WI38 (cell line): Measurements from ENCODE around the gene GRID1.

Experiments
- H3K4me3 ChIP-seq: 2 replicates; pipeline ENCODE4 v1.5.1; 2011; ENCODE audit warnings: low read depth, mild to moderate bottlenecking, control low read depth, low read length
- TF ChIP-seq, protein P1 (sequence below): IDR thresholded peaks from 2 replicates; pipeline ENCODE4 v1.5.1; 2012; ENCODE audit warnings: low read depth, mild to moderate bottlenecking, control low read depth, low read length

Gene GRID1

DNA sequence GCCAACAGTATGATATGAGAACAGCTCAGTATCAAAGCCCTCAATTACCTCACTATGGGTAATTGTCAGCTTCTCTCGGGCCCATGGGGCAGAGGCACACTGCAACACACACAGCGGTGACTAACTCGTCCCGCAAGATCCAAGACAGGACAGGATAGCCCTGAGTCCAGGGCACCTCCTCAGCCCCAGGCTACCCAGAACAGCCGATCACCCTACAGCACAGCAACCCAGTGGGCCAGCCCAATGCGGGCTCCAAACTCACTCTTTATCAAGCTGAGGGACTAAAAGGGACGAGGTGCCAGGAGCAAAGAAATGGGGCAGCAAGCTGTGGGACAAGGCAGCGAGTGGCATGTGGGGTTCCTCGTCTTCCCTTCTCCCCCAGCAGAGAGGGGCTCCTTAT, 765.1 kb downstream of the GRID1 start:
- no peak overlapping the region for H3K4me3 ChIP-seq
- TF ChIP-seq, protein P1, sequence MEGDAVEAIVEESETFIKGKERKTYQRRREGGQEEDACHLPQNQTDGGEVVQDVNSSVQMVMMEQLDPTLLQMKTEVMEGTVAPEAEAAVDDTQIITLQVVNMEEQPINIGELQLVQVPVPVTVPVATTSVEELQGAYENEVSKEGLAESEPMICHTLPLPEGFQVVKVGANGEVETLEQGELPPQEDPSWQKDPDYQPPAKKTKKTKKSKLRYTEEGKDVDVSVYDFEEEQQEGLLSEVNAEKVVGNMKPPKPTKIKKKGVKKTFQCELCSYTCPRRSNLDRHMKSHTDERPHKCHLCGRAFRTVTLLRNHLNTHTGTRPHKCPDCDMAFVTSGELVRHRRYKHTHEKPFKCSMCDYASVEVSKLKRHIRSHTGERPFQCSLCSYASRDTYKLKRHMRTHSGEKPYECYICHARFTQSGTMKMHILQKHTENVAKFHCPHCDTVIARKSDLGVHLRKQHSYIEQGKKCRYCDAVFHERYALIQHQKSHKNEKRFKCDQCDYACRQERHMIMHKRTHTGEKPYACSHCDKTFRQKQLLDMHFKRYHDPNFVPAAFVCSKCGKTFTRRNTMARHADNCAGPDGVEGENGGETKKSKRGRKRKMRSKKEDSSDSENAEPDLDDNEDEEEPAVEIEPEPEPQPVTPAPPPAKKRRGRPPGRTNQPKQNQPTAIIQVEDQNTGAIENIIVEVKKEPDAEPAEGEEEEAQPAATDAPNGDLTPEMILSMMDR = no peak

DNA sequence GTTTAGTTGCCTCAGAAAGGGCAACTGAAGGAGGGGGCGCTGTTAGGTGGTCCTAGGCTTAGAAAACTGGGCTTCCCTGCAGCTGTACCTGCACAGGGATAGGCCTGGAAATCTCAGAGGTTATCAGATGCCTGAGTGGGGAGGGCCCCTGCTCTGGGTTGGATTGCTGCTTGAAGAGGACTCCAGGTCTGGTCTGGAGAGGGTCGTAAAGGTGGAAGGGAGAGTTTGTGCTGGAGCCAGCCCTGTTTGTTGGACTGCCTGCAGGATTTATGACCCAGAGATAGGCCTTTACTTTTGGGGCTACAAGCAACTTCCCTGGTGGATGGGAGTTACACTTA, 765.9 kb downstream of the GRID1 start:
- TF ChIP-seq, protein P1 = no peak
- H3K4me3 ChIP-seq = no peak overlapping the region

DNA sequence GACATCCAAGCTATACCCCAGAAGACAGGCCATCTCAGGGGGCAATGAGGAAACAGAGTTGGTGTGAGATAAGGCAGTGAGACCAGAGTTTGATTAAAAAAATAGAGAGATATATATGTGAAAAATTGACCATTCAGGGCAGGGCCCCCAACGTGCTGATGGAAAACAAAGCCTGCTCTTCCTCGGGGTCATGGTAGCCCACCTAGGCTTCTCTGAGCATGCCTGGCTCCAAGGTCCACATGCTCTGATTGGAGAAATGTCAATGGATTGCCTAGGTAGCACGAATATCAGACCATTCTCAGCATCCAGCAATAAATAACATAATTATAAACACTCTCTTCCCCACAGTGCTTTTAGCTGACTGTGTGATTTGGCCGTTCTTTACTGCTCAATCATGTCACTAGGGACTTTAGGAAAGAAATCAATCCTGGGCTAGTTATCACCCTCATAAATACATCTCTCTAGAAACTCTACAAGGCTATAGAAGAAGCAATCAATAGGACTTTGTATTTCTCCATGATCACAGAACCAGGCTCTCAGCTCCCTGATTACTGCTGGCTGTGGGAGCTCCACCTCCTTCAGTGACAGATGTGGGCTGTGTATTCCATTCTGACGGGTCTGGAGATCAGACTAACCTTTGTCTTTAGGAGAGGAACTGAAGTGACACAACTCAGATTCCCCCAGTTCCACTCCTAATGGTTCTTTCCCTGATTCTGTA, 766.4 kb downstream of the GRID1 start:
- no peak overlapping the region for H3K4me3 ChIP-seq
- TF ChIP-seq, protein P1 = no peak

DNA sequence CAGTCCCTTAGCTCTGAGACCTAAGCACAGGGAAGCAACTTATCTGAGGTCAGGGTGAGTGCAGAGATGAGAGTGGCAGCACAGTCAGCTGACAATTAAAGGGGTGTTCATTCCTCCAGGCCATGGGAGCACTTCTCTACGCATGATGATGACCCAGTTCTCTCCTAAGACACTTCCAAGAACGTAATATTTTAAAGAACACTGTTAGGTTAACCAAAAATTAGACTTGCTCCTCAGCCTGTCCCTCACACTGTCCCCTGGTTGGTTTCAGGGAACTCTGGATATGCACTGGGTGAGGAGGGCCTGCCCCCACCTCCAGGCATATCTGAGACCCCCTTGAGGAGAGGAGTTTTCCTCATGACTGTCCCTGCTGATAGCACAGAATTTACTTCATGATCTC, 767.5 kb downstream of the GRID1 start:
- TF ChIP-seq, protein P1 = no peak
- no peak overlapping the region for H3K4me3 ChIP-seq

DNA sequence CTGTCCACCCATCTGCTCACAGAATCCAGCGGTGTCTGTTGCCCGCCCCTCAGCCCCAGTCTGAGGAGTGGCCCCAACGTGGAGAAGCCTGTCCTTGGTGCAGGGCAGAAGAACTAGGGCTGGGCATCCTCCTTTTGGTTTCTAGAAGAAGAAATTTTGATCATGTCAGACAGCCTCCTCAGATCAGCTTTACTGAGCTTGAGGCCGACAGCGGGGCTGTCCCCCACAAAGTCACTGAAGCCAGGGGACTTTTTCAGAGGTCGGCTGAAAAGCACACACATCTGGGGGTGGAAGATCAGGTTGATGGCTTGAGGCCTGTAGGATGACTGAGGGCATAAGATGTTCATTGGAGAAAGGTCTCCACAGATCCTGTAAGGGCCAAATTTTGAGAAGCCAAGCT, 767.9 kb downstream of the GRID1 start:
- TF ChIP-seq, protein P1 = no peak
- no peak overlapping the region for H3K4me3 ChIP-seq

DNA sequence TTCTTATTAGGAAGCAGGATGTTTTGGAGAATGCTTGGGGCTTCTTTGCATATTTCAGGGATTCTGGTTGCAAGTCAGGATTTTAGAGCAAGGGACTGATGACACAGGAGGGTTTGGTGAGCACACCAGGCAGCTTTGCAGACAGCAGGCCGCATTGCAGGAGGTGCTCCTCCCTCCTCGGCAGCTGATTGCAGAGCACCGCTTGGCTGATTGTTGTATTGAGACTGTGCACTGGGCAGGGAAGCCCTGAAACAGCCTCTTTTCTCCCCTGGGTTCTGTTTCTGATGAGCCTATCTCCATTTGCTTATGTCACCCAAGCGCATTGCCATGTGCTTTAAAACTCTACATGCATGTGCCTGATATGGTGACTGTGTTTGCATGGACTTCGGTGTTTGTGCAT, 769.6 kb downstream of the GRID1 start:
- no peak overlapping the region for H3K4me3 ChIP-seq
- TF ChIP-seq, protein P1 = no peak

DNA sequence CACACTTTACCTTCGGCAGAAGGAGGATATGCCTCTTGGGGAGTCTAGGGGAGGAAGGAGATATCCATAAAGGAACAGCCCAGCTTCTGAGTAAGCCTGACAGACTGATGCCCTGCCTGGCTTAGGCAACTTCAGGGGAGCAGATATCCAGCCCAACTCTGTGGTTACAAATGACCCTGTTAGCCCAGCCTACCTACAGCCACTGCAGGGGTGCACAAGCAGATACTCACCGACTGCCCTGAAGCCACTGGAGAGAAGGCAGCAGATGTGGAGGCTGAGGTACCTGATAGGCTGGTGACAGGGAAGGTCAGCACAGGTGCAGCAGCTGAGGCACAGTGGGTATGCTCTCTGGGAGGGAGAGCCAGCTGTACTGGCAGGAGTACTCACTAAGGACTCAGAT, 770.2 kb downstream of the GRID1 start:
- no peak overlapping the region for H3K4me3 ChIP-seq
- TF ChIP-seq, protein P1 = no peak
